Fibroblast of upper back skin (primary cell): ENCODE measurements around the gene NFAM1.
A peak's percentile ranks its signal among the peaks of the same experiment; 100 is the strongest.

ENCODE experiments used
- DNase-seq: peaks from one replicate; pipeline ENCODE4 v3.0.0-alpha.2; 2013

The NFAM1 gene

DNA sequence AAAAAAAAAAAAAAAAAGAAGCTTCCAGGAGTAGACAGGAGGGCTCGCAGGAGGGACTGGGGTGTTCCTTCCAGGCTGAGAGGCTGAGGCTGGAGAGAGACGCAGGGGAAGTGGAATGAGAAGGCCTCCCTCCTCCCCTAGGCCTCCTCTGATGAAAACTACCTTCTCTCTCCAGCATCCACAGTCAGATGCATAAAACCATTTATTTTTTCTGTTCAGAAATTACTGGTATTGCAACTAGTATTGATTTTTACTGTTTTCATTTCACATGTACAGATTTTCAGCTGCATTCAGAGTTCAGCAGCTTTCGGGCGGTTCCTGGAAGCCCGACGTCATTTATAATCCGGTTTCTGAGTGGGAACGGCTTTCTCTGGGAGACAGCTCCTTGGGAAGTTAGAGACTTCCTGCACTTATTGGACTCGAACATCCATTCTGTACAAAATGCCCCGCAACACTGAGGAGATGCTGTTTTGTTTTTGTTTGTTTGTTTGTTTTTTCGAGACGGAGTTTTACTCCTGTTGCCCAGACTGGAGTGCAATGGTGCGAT, 6.9 kb upstream of the NFAM1 start:
- DNase-seq = no peak

DNA sequence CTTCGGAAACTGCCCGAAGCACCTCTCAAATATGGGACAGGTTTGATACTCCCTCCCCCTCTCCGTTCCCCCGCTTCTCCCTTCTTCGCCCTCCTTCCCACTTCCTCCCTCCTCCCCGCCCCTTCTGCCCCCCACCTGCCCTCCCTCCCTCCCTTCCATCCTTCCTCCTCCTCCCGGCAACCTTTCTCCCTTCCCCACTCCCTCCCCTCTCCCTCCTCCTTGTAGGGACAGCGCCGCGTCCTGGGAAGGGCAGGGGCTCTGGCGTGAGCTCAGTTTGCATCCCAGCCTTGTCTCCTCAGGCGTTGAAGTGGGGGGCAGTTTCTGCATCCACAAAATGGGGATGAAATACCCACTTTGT, 6.1 kb upstream of the NFAM1 start:
- DNase-seq = no peak

DNA sequence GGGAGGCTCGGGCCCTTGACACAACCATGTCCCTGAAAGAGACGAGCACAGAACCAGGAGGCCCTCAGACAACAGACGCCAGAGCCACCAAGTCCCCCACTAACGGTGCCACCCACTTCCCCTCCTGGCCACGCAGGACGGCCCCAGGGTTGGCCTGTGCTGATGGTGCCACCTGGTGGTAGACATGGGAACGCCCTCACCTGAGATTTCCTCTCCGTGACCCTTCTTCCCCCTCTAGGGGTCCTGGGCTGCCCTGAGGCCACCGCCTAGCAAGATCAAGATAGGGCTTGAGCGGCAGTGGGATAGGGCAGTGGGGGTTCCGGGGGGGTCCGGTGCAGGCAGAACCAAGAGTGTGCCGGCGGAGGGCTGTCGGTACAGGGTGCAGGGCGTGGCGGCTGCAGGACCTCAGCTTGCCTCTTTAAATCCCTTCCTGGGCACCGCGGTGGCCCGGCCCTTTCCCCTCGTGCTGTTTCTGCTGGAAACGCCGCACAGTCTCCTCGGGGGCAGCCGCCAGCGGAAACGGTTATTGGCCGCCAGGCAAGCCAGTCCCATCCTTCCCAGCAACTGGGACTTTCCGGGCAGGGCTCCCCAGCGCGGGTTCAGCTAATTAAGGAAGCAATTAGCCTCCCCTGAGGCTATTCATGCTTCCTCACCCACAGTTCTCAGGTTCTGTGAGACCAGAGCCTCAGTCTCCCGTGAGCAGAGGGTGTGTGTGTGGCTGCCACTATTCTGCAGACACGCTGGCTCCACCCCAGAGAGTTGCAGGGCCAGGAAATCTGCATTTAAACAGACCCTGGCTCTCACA, 5.5 kb upstream of the NFAM1 start:
- DNase-seq = peak; percentile 50

DNA sequence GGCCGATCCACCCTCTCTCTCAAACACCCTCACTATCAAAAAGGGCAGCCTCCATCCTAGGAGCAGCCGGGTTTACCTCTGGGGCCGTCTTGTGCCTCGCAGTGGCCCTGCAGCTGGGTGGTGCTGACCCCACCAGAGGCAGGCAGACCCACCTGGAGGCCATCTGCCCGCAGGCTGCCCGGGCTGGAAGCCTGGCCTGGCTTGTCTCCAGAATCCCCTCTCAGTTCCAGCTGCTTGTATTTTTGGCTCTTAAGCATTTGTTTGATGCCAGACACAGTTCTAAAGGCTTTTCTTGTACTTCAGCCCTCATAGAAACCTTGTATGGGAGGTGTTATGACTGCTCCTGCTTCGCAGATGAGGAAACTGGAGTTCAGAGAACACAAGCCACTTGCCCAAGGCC, 4.2 kb upstream of the NFAM1 start:
- DNase-seq = no peak

DNA sequence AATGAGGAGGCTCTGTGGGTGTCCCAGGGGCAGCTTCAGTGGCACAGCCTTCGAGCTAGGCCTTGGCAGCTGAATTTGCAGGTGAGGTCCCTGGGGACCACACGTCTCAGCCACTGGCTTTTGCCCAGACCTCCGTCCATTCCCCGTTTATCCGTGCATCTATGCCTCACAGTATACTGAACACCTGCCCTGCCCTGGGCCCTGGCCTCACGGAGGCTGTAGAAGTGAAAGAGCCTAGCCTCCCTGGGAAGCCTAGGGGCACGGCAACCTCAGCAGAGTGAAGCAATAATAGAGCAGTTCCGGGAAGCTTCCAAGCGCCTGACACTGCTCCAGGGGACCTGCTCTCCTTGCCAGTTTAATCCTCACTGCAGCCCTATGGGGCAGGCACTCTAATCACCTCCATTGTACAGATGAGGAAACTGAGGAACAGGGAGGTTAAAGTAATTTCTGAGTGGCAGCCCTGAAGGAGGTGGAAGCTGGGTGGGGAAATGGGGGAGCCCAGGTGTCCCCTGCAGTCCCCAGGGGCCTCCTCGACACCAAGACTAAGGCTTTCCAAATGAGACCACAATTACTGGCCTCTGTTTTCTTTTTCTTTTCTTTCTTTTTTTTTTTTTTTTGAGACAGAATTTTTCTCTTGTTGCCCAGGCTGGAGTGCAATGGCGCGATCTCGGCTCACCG, 2.7 kb upstream of the NFAM1 start:
- DNase-seq = no peak

DNA sequence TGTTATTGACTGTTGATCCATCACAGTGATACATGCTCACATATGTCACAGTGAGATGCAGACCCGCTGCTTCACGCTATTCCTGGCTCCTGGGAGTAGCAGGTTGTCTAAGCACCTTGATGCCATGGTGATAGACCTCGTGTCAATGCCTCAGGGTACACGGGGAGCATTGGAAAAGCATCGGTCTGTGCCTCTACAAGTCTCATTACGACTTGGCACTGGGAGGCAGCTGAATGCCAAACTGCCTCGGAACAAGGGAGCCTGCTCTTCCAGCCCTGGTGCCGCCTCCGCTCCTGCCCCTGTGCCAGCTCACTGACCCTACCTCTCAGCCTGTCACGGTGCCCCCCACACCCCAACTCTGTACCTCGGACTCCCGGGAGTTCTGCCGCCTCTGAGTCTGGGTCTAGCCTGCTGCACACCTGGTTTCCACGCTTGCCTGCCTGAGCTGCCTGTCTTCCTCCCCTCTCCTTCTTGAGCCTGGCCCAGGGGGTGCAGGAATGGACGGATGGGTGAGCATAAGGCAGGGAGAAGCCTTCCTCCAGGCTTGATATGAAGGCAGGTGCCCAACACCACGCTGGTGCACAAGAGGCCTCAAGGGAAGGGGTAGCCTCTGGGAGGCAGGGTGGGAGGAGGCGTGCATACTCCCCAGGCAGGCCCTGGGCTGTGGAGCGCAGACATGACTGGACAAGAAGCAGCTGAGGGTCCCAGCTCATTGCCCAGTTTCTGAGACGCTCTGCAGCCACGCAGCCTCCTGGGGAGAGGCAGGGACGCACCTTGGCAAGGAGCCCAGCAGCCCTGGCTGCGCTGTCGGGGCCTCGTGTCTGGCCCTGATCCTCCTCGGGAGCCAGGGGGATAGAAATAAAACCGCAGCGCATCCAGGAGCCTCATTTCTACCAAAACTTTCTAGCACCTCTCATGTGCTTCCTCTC, 1.8 kb upstream of the NFAM1 start:
- DNase-seq = no peak

DNA sequence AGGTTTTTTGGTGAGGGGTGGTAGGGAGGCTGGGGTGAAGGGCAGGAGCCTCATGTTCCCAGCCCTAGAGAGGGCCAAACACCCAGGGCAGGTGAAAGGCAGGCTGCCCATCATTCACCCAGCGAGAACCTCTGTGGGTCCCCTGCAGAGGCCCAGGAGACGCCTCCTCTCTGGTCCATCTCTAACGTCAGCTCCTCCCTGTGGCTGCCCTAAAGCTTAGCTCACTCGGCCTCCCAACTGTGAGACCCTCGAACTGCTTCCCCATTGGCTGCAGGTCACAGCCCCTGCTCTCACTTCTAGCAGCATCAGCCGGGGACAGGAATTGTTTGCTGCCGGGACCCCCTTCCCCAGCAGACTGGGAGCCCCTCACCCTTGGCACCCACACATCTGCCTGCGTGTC, 615 bp upstream of the NFAM1 start:
- no peak for DNase-seq

DNA sequence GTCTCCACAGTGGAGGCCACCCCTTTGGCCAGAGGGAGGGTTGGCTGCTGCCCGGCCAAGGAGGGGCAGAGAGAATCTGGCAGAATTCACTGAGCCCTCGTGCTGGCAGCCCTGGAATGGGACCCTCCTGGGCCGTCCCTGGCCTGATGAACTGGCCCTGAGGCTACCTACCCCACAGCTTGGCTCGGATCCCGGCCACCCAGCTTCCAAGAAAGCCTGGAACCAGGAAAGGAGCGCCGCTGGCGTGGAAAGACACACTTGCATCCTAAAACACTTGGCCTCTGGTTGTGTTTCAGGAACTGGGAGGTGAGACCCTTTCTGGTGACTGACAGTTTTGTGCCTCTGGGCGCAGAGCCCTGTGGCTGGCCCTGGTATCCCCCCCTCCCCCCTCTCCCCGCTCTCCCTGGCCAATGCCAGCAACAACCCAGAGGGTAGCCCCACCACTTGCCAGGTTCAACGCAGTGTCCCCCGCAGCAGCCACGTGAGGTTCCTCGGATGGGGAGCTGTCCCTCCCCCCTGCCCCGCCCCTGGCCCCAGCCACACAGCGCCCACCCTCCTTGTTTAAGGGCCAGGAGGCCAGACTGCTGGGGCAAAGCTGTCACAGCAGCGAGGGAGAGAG, 693 bp downstream of the NFAM1 start:
- DNase-seq = no peak

DNA sequence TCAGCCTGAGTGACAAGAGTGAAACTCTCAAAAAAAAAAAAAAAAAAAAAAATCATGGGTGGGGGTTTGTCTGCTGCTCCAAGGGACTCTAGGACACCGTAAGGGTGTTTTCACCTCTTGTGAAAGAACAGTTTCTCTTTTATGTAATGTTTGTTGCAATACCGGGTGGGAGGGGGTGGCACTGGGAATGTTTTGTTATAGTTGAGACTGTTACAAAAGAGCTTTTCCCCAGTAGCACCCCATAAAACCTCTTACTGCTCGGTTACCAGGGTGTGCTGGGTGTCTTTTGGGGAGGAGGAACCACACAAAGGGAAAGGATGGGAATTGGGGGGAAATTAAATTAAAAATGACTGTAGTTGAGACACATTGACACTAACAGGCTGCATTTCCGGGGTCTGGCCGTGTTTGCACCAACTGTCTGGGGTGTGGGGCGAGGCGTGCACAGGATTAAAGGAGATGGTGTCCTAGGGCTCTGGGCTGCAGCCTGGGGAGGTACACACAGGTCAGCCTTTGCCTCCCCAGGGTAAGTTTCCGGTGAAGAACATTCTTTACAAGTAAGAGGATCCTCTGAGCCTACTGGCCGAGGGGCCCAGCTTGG, 1.6 kb downstream of the NFAM1 start:
- DNase-seq = no peak

DNA sequence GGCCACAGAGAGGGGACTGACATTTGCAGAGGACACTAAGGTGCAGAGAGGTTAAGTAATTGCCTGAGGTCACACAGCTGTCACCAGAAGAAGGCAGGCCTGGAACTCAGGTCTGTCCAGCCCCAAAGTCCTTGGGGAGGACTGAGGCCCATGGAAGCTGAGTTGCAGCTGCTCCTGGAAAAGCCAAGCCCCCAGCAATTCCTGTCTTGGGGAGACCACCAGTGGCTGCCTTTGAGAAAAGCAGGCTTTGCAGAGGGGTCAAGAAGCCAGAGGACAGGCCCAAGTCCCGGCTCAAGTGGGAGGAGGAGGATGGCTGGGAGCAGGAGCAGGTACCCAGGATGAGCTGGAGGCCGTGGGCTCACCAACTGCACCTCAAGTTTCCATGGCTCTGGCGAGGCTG, 3.4 kb downstream of the NFAM1 start:
- no peak for DNase-seq

DNA sequence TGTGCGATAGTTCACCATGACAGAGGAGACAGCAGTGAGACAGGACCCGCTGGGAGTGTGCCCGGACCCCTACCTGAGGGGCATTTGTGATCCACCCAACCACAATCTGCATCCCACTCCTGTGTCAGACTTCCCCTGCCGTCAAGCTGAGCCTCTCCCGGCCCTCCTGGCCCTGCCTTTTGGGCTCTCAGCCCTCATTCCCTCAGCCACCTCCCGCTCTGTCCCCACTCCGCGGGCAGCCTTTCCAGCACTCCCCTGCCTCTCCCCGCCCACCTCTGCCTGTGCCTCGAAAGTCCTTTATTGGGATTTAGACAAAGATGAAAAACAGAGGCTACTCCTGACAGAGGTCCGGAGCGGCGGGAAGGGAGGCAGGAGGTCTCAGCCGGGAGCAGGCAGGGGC, 4.2 kb downstream of the NFAM1 start:
- no peak for DNase-seq

DNA sequence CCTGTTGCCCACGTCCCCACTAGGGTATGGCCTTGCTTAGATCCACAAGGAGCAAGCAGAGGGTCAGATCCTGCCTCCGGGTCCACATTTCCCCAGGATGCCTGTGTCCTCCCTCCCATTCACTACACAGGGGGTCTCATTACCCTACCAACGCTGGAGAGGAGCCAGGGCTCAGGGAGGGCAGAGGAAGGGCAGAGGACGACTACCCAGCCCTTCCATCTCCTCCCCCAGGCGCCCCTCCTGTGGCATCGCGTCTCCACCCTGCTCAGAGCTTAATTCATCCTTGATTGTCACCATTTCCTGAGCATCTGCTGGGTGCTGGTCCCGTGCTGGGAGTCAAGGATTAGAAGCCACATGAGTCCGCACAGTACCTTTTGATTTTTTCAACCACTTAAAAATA, 5.0 kb downstream of the NFAM1 start:
- no peak for DNase-seq

DNA sequence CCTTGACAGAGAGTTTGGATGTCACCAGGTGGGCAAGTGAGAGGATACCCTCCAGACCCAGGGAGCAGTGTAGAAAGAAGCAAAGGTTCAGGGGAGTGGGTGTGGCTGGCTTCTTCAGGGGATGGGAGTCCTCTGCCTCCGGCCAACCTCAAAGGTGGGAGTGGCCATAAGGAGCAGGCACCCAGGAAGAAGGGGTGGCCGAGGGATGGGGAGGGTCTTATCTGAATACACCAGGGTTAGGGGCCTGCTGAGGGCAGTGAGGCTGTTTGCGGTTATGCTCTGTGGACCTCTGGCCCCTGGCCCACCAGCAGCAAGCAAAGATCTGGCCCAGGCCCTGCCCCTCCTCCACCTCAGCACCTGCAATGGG, 6.2 kb downstream of the NFAM1 start:
- DNase-seq = no peak

DNA sequence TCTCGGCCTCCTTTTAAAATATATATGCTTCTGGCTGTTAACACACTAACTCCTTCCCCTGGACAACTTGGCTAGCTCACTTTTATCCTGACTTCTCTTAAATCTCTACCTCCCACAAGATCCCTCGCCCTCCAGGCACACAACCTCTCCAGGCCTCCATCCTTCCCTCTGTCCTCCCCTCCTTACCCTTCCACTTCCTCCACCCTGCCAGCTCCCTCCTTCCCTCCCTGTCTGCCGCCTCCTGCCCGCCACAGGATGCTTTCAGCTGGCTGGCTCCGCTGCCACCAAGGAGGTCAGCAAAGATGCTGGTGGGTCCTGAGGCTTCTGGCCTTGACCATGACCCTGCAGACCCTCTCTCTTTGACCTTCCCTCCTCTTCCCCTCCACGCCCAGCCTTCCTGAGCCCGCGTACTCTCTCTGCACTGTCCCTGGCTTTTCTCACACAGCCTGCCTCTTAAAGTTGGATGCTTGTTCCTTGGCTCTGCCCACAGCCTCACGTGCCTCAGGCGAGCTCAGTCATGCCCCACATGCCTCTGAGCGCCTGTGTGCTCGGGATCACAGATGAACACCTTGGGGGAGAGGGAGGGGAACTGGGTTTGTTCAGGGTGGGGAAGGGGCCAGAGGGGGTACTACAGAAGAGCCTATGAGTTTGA, 6.7 kb downstream of the NFAM1 start:
- no peak for DNase-seq

DNA sequence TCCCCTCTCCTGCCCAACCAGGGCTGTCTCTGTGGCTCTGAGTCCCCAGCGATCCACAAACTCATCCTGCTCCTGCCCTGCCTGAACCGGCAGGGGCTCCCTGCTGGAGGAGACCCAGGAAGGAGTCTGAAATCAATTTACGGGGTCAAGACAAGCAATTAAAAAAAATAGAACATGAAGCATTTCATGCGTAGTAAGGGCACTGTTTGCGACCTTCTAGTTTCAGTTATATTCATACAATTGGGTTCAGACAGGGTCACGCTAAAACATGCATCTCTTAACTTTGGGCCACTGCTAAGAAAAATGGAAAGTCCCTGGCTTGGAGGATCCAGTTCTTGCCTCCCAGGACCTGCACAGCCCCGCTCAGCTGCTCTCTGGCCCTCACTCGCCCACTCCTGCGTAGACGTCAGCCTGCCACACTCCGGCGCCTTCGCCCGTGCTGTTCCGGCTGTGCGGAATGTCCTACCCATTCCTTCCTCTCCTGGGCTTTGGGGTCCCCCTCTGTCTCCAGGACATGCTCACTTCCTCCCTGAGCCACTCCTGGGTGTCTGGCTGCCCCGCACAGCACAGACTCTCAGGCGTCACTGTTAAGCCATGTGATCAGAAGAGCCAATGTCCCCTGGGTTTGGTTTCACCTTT, 12.8 kb downstream of the NFAM1 start:
- no peak for DNase-seq

DNA sequence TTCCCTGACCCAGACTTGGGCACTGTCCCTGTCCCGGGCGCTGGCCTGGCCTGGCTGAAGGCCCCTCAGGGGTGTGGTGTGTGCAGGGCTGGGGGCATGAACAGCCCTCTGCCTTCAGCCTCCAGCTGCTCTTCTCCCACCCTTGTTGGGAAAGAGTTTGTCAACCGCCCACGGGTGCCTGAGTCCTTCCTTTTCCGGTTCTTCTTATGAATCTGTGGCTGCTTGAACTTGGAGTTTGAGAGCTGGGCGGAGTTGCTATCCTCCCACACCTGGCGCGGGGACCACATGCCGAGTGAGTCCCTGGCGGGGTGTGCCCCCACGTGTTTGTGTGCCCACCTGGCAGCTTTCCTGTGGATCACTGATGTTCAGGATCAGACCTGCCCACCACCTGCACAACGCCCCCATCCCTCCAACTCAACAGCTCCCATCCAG, 13.4 kb downstream of the NFAM1 start:
- DNase-seq = no peak

DNA sequence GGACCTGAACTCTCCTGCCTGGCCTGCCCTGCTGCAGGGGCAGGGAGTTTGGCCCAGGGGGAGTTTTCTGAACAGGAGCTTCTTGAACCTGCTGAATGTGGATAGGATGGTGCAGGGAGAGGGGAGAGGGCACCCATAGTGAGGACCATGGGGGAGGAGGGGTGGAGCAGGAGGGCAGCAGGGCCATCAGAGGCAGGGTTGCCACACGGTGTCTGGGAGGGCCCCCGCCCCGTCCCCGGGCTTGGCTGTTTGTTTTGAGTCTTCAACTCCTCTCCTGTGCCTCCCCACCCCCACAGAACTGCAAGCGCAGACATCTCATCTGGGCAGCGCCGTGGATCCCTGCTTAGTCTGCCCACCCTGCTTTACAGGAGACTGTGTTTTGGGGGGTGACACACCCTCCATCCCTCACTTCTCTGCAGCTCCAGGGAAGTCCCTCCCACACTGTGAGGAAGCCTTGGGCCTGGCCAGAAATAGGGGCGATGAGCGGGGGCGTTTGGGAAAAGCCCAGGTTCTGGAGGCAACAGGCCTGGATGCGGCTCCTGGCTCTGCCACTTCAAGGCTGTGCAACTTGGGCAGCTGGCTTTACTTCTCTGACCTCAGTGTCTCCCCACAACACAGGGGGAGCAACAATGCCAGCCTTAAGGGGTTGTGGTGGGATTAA, 14.4 kb downstream of the NFAM1 start:
- DNase-seq = no peak

DNA sequence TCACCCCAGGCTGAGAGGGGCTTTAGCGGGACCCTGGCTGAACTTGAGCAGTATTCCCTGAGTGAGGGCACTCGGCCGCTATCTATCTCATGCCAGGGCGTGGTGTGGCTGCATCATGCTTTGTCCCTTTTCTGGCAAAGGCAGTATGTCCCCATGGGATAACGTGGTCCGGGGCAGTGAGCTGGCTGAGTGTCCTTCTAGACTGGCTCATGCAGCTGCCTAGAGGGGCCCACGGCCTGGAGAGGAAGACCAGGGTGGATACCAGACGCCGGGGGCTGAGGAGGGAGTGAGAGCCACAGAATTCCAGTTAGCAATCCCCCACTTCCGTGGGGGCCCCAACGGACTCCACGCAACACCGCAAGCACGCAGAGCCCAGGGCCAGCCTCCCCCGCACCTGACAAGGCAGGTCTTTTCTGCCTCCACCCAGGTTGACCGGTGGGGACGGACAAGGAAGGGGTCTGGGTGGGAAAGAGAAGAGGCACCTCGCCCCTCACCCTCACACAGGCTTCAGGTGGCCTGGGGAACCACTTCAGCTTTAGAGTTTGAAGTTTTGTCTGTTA, 15.5 kb downstream of the NFAM1 start:
- no peak for DNase-seq

DNA sequence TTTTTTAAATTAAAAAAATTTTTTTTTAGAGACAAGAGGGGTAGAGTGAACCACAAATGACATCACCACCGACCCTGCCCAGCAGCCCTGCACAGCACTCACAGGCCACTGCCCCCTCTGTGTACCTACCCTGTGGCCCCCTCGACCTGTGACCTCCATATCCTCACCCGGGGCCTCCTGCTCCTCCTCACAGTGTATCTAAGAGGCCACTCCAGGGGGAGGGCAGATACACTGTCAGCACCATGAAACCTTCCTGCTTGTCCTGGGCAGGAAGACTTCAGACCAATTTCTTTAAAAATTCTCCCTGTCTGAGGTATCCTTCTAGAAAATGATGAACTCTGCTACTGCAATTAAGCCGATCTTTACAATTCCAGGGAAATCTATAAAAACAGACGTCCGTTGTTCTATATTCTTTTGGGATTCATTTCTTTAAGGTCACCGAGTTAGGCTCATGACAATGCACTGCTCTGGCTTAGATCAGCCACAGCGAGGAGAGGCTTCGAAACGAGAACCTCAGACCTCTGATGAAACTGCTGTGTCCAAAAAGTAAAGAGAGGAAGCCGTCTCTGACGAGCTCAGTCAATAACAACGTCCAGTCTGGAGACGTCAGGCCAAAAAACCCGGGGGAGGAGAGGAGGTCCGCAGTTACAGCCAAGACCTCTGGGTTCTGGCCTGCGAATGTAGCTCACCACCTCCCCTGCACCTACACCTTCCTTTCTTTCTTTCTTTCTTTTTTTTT, 17.5 kb downstream of the NFAM1 start:
- DNase-seq = no peak

DNA sequence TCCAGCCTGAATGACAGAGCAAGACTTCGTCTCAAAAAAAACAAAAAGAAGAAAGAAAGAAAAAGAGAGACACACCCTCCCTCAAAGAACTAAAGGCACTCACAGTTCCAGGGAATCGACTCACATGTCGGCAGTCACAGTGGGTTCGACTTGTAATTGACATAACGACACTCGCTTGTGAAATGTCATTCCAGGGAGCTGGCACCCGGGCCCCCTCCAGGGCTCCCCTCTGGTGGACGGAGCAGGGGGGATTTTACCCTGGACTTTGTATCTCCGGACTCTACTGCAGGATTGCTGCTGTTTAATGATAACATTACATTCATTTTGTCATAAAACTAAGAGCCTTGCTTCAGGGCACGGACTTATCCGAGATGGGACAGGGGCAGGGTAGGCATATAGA, 18.2 kb downstream of the NFAM1 start:
- no peak for DNase-seq
